Measurements from ENCODE around the gene GDNF.

GDNF gene

GRCh38 chr5:37846786-37847310 lies 7.0 kb upstream of the GDNF start:
- DNase-seq (ENCODE audit: low spot score): no peak

DNA sequence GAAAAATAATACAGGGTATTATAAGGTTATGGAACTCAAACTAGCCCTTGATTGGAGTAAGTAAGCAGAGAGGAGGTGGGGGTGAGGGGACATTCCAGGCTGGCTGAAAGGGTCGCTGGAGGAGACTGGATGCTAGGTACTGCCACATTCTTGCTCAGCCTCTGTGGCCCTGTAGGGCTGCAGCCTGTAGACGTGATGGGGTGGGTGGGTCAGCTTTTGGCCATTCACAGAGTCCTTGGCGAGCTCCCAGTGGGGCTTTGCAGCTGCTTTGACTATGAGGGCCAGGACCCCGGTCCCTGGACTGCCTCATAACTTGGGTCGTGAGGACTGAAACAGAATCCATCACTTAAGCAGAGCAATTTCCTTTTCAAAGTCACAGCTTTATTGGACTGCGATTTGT lies 4.2 kb upstream of the GDNF start:
- no peak for DNase-seq (ENCODE audit: low spot score)

- DNase-seq (ENCODE audit: low spot score): no peak
Measured at GRCh38 chr5:37842048-37842447, 2.2 kb upstream of the GDNF start.

GRCh38 chr5:37841203-37841602 lies 1.4 kb upstream of the GDNF start:
- no peak for DNase-seq (ENCODE audit: low spot score)

DNA sequence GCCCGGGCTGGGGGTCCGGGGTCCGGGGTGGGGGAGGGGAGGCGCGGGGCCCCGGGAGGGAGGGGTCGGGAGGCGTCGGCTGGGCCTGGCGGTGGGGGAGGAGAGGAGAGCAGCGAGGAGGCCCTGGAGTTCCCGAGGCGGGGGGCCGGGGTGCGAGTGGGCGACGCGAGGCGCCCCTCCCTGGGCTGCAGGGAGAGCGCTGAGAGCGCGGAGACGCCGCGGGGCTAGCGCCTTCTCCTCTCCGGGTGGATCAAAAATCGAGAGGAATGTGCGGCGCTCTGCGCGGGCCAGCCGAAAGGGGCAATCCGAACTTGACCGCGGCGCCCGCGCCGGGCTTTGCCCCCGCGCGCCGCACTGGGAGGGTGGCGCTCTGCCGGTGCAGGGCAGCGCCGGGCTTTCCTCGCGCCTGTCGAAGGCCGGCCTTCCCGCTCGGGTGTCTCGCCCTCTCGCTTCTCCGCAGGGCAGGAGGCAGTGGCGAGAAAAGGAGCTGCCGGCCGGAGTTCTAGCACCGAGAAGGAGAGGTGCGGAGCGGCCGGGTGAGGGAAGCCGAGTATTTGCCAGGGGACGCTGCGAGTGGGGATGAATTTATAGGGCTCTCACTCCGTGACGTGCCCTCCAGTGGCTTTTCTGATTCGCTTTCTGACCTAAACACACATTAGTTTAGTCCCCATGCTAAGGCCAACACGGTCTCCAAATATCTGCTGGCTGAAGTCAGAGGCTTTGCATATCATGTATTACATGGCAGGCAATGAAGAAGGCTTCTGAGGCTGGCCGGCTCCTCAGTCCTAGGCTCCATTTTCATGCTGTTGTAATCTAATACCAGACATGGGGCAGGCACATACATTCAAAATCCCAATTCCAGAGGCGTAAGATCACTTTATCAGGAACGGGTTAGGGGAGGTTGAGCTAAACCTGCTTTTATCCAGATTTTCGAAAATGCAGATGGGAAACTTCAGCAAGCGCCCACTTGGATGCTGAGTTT lies 503 bp upstream of the GDNF start:
- DNase-seq (ENCODE audit: low spot score): peak; percentile 88

DNA sequence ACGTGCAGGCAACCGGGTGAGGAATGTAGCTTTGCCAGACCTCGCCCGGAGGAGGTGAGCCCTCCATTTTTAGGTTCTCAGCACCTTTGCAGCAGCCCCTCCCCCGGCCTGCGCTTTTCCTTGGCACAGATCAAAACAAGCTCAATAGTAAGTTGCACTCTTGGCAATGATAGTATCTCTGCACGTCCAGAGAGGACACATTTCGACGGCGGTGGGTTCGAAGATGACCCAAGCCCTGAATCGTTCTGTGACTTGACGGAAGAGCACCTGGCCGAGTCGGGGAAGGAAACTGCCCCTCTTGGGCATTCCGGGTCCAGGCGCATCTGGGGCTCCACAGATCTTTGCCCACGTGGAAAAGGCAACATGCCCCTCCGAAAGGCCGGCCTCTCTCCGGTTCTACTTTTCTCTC lies 904 bp downstream of the GDNF start:
- peak; percentile 30 for DNase-seq (ENCODE audit: low spot score)

DNA sequence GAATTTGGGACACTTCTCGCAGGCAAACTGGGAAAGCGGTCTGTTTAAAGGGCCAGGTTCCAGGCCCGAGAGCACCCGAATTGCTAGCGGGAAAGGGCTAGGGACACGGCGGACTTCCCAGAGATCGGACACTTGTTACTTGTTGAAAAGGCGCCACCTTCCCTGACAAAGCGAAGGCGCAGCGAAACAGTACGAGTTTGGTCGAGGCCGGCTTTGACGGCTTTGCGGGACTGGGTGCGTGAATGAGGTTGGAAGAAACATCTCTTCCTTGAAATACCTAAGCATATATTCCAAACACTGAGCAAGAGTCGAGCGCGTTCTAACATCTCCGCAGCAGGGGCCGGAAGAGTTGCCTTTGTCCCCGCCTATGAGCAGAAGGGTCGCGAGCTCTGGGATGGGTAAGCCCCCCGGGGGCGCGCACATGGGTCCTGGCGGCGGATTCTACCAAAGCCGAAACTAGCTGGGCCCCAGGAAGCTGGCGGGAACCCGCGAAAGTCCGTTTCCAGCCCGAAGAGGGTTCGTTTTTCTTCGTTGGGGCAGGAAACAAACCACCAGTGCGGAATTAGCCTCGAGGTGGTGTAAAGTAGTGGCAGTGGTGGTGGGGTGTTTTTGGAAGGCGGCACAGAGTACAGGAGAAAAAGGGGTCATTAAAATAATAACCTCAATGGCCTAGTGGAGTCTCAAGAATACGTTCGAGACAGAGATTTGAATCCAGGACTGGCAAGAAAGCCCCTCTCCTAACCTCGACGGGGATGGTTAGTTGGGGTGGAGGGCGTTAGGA lies 1.5 kb downstream of the GDNF start:
- peak; percentile 60 for DNase-seq (ENCODE audit: low spot score)

GRCh38 chr5:37837414-37838032 lies 2.3 kb downstream of the GDNF start:
- peak; percentile 90 for DNase-seq (ENCODE audit: low spot score)

GRCh38 chr5:37836592-37837413 lies 3.0 kb downstream of the GDNF start:
- peak; percentile 73 for DNase-seq (ENCODE audit: low spot score)

DNA sequence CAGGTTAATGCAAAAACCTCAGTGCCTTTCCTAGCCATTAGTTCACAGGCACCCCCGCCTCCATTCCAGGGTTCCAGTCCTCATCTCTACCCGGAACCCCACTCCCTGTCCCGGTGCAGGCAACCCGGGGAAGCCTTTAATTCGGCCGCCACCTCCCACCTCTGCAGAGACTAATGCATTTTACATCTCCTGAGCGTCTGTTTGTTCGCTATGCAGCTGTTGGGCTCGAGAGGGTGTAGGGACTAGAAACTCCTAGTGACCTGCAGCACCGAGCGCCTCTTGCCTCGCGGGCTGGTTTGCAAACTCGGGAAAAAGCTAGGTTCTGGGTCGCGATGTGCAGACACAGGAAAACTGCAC lies 3.6 kb downstream of the GDNF start:
- no peak for DNase-seq (ENCODE audit: low spot score)

DNA sequence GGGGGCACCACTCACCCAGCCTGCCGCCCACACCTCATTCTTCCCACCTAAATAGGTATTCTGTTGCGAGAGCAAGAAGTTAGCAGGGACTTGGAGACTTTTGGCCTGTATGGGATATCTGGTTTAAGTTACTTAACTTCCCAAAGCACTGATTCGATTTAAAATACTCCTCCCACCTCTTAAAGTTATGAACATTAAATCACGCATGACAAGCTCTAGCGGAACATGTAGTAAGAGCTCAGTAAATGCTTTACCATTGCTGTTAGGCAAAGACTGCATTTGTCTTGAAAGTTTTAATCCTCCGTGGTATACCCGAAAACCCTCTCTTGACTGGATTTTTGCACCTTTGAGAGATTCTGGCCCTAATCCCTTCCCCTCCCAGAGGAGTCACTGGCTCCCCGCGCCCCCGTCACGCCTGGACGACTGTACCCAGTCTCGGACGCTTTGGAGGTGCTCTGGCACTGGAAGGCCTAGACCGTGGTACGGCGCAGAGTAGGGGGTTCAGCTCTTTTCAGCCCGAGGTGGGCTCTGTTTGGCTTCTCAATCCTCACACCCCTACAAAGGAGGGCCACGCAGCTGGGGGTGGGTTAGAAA lies 4.4 kb downstream of the GDNF start:
- no peak for DNase-seq (ENCODE audit: low spot score)

GRCh38 chr5:37834542-37835379 lies 5.1 kb downstream of the GDNF start:
- no peak for DNase-seq (ENCODE audit: low spot score)

DNA sequence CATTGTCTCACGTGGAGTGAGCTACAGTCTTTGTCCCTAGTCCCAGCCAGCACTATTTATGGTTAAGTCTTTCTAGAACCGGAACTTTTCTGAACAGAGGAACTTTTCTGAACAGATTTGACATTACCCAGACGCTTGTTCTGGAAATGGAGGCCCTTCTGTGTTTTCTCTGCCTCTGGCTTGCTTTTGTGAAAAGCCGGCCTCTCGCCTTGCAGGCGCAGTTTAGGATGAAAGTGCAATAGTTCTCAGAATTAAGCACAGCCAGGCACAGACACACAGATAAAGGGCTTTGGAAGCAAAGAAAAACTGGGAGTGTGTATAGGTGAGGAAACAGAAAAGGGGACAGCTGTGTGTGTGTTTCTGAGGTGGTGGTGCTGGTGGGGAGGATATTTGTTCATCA lies 5.9 kb downstream of the GDNF start:
- no peak for DNase-seq (ENCODE audit: low spot score)

- peak; percentile 45 for DNase-seq (ENCODE audit: low spot score)
Measured at GRCh38 chr5:37831821-37832534, 7.9 kb downstream of the GDNF start.

GRCh38 chr5:37830348-37830747 lies 9.5 kb downstream of the GDNF start:
- no peak for DNase-seq (ENCODE audit: low spot score)

- no peak for DNase-seq (ENCODE audit: low spot score)
Measured at GRCh38 chr5:37825334-37825915, 14.4 kb downstream of the GDNF start.

DNA sequence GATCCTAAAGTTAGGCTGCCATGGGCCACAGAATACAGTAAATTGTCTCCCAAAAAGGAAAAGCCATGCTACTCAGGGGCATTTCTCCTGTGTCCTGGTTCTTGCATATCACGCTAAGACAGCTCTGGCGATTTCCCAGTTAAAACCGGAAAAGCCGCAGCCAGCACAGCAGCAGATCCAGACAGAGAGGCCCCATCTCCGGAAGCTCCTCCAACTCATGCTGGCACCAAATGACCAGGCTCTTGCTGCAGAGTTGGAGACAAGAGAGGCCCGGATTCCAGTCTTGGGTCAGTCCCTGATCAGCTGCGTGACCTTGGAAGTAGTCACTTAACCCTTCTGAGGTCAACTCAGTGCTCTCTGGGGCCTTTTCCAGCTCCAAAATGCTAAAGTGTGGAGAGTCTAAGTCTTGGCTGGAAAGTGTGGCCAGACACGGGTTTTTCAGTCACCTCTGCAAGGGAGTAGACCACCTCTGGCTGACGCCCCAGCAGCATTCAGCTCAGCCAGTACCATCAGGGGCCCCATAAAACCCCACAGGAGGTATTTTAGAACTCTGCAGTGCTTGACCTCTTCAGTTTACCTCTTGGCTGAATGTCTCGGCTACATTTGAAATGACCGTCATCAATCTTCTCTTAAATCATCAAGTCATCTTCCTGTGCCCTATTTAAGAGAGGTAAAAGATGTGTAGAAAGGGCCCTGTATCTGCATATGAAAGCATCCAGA lies 16.2 kb downstream of the GDNF start:
- no peak for DNase-seq (ENCODE audit: low spot score)

GRCh38 chr5:37816883-37817282 lies 23.0 kb downstream of the GDNF start:
- no peak for DNase-seq (ENCODE audit: low spot score)

GRCh38 chr5:37816331-37816730 lies 23.5 kb downstream of the GDNF start:
- DNase-seq (ENCODE audit: low spot score): no peak
